HG03159 (cell line): Measurements from ENCODE around the gene MYT1.

Experiments
- ATAC-seq: cut with Tn5 transposase; IDR thresholded peaks from one replicate; pipeline ENCODE4 v1.9.1; 2021; ENCODE audit warnings: mild to moderate bottlenecking, moderate library complexity; ENCODE audit not compliant: unreplicated experiment

MYT1 gene

GRCh38 chr20:64139199-64140060 lies 24.8 kb upstream of the MYT1 start:
- no peak for ATAC-seq

- no peak for ATAC-seq
These were observed 24.0 kb upstream of the MYT1 start for GRCh38 chr20:64140061-64140931.

GRCh38 chr20:64140956-64141355 lies 23.3 kb upstream of the MYT1 start:
- ATAC-seq = no peak

GRCh38 chr20:64142590-64142989 lies 21.7 kb upstream of the MYT1 start:
- no peak for ATAC-seq

GRCh38 chr20:64143018-64143801 lies 21.0 kb upstream of the MYT1 start:
- ATAC-seq = no peak

- no peak for ATAC-seq
These were observed 19.9 kb upstream of the MYT1 start for GRCh38 chr20:64144144-64144912.

- no peak for ATAC-seq
These were observed 18.6 kb upstream of the MYT1 start for GRCh38 chr20:64145458-64146300.

- no peak for ATAC-seq
These were observed 17.8 kb upstream of the MYT1 start for GRCh38 chr20:64146301-64146935.

- no peak for ATAC-seq
These were observed 17.2 kb upstream of the MYT1 start for GRCh38 chr20:64146936-64147477.

GRCh38 chr20:64148581-64148980 lies 15.7 kb upstream of the MYT1 start:
- ATAC-seq = no peak

GRCh38 chr20:64149141-64149540 lies 15.1 kb upstream of the MYT1 start:
- ATAC-seq = no peak

GRCh38 chr20:64149809-64150560 lies 14.3 kb upstream of the MYT1 start:
- no peak for ATAC-seq

GRCh38 chr20:64150756-64151632 lies 13.3 kb upstream of the MYT1 start:
- ATAC-seq = no peak

- ATAC-seq = no peak
These were observed 12.4 kb upstream of the MYT1 start for GRCh38 chr20:64151633-64152530.

GRCh38 chr20:64152906-64153305 lies 11.3 kb upstream of the MYT1 start:
- no peak for ATAC-seq

GRCh38 chr20:64153410-64153809 lies 10.8 kb upstream of the MYT1 start:
- ATAC-seq = no peak
